ENCODE results near the gene FRMD5. TPM values are rescaled to one million over a fixed set of nuclear protein-coding genes. Genes with fewer than 3 reads are reported as not detected.

Gene FRMD5
- total and polyA plus RNA-seq, 2 experiments from 2014 or later: 5.9 to 10.1 TPM

DNA sequence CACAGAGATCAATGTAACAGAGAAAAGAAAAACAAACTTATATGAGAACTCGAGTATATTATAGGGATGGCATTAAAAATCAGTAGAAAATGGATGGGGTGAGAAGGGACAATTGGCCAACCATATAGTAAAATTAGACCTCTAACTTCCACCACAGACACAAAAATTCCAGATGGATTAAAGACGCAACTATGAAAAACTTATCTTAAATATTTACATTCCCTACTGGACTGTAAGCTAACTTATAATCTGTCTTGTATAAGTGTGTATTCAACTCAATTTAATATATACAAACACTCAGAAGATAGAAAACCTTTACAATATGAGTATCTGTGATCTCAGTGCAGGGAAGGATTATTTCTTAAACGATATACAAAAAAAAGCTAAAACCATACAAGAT, 373.6 kb downstream of the FRMD5 start:
- DNase-seq (ENCODE audit: low spot score) (no peak), ATAC-seq (no peak)
- Histone ChIP-seq H3K9me2 (ENCODE audit: insufficient read depth) (peaks cover 12% of the 10 kb centered on the region), H3K27ac (ENCODE audit: low read depth) (no peak overlapping the region), H2AFZ (no peak overlapping the region), H3K4me1 (ENCODE audit: insufficient read depth) (no peaks in the 10 kb centered on the region), H3K79me2 (replicated peaks; ENCODE audit: insufficient read depth) (peaks cover 64% of the 10 kb centered on the region), H3K4me2 (no peak overlapping the region), H3K4me3 (no peak overlapping the region), H3F3A (replicated peaks; ENCODE audit: low read depth) (peaks cover 6% of the 10 kb centered on the region), H4K20me1 (replicated peaks; ENCODE audit: insufficient read depth) (peaks cover 18% of the 10 kb centered on the region), H3K27me3 (ENCODE audit: insufficient read depth) (peaks cover 15% of the 10 kb centered on the region), H3K36me3 (ENCODE audit: insufficient read depth) (peaks cover 12% of the 10 kb centered on the region)
- H3K36me3 Mint-ChIP-seq (ENCODE audit: low read depth): peaks cover 37% of the 10 kb centered on the region; the same call in 2 of the 3 replicates
- peaks cover 22% of the 10 kb centered on the region for H3K9me3 Mint-ChIP-seq
- H3K27ac Mint-ChIP-seq: no peak overlapping the region
- 0 out of 3 replicates have a peak, but pooled peaks cover 2% of the 10 kb centered on the region for H3K4me1 Mint-ChIP-seq
- no peak overlapping the region for H3K4me3 Mint-ChIP-seq
- peaks cover 23% of the 10 kb centered on the region for H3K27me3 Mint-ChIP-seq (ENCODE audit: insufficient read depth, low read depth, poor library complexity)
- TF ChIP-seq ZNF114 (CRISPR knock-in tag; IDR thresholded peaks at IDR 0.05) (no peak), REST (IDR thresholded peaks at IDR 0.05; ENCODE audit: unreplicated experiment) (no peak), NANOG (IDR thresholded peaks at IDR 0.05; ENCODE audit: borderline replicate concordance) (no peak), EZH2 (IDR thresholded peaks at IDR 0.05; ENCODE audit: low read depth, unreplicated experiment) (no peak), POLR2AphosphoS5 (IDR thresholded peaks at IDR 0.05; ENCODE audit: low read depth) (no peak), JUNB (IDR thresholded peaks at IDR 0.05; ENCODE audit: unreplicated experiment) (no peak), CREB1 (CRISPR knock-in tag; IDR thresholded peaks at IDR 0.05; ENCODE audit: low read depth) (no peak), ZNF462 (CRISPR knock-in tag; IDR thresholded peaks at IDR 0.05) (no peak), STAT1 (IDR thresholded peaks at IDR 0.05; ENCODE audit: unreplicated experiment) (no peak), EZH2phosphoT487 (IDR thresholded peaks at IDR 0.05; ENCODE audit: unreplicated experiment) (no peak), ZNF331 (CRISPR knock-in tag; IDR thresholded peaks at IDR 0.05; ENCODE audit: low read depth) (no peak)
- TF ChIP-seq, protein P1, sequence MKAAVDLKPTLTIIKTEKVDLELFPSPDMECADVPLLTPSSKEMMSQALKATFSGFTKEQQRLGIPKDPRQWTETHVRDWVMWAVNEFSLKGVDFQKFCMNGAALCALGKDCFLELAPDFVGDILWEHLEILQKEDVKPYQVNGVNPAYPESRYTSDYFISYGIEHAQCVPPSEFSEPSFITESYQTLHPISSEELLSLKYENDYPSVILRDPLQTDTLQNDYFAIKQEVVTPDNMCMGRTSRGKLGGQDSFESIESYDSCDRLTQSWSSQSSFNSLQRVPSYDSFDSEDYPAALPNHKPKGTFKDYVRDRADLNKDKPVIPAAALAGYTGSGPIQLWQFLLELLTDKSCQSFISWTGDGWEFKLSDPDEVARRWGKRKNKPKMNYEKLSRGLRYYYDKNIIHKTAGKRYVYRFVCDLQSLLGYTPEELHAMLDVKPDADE (IDR thresholded peaks at IDR 0.05): no peak
- TF ChIP-seq, protein P2, sequence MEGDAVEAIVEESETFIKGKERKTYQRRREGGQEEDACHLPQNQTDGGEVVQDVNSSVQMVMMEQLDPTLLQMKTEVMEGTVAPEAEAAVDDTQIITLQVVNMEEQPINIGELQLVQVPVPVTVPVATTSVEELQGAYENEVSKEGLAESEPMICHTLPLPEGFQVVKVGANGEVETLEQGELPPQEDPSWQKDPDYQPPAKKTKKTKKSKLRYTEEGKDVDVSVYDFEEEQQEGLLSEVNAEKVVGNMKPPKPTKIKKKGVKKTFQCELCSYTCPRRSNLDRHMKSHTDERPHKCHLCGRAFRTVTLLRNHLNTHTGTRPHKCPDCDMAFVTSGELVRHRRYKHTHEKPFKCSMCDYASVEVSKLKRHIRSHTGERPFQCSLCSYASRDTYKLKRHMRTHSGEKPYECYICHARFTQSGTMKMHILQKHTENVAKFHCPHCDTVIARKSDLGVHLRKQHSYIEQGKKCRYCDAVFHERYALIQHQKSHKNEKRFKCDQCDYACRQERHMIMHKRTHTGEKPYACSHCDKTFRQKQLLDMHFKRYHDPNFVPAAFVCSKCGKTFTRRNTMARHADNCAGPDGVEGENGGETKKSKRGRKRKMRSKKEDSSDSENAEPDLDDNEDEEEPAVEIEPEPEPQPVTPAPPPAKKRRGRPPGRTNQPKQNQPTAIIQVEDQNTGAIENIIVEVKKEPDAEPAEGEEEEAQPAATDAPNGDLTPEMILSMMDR (conservative IDR thresholded peaks at IDR 0.05; ENCODE audit: low read depth in 2 of 2): no peak

Data from GM23338 (cell line).